Loucy (cell line): ENCODE data around the gene ZNF830.

Experiments
- H2AFZ ChIP-seq: fragments of 200-600 bp; sonication (generic); 2 replicates; pipeline ENCODE4 v1.6.0; 2016; ENCODE audit warnings: antibody characterized with exemption, mild to moderate bottlenecking, low read length, moderate library complexity
- H3F3A ChIP-seq: fragments of 200-600 bp; 2 replicates; pipeline ENCODE4 v1.6.0; 2016; ENCODE audit warnings: antibody characterized with exemption, low read depth, mild to moderate bottlenecking
- H3K27me3 ChIP-seq: fragments of 200-600 bp; sonication (generic); 2 replicates; pipeline ENCODE4 v1.6.1; 2014; ENCODE audit warnings: low read length, mild to moderate bottlenecking; ENCODE audit not compliant: insufficient read depth, poor library complexity, severe bottlenecking
- H3K36me3 ChIP-seq: fragments of 200-600 bp; sonication (generic); 2 replicates; pipeline ENCODE4 v1.6.1; 2016; ENCODE audit warnings: low read length; ENCODE audit not compliant: insufficient read depth
- H3K4me1 ChIP-seq: fragments of 200-600 bp; sonication (generic); 2 replicates; pipeline ENCODE4 v1.5.1; 2014; ENCODE audit warnings: low read length, mild to moderate bottlenecking; ENCODE audit not compliant: insufficient read depth, poor library complexity, severe bottlenecking
- H3K4me2 ChIP-seq: fragments of 200-600 bp; sonication (generic); 2 replicates; pipeline ENCODE4 v1.6.0; 2014; ENCODE audit warnings: antibody characterized with exemption, low read length, low read depth, mild to moderate bottlenecking; ENCODE audit not compliant: poor library complexity, severe bottlenecking
- H3K4me3 ChIP-seq: fragments of 200-600 bp; sonication (generic); 2 replicates; pipeline ENCODE4 v1.5.1; 2014; ENCODE audit warnings: low read length, mild to moderate bottlenecking, mixed read lengths; ENCODE audit not compliant: poor library complexity, severe bottlenecking
- H3K79me2 ChIP-seq: fragments of 200-600 bp; sonication (generic); 2 replicates; pipeline ENCODE4 v1.6.1; 2014; ENCODE audit warnings: low read length; ENCODE audit not compliant: insufficient read depth
- H3K9ac ChIP-seq: fragments of 200-600 bp; sonication (generic); 2 replicates; pipeline ENCODE4 v1.6.0; 2014; ENCODE audit warnings: mild to moderate bottlenecking, low read depth, low read length, moderate library complexity; ENCODE audit not compliant: poor library complexity, severe bottlenecking
- H3K9me2 ChIP-seq: fragments of 200-600 bp; sonication (generic); replicated peaks from 2 replicates; pipeline ENCODE4 v1.6.1; 2016; ENCODE audit warnings: low read depth, low read length, mixed read lengths
- H3K9me3 ChIP-seq: fragments of 200-600 bp; sonication (generic); 2 replicates; pipeline ENCODE4 v1.6.1; 2014; ENCODE audit warnings: mild to moderate bottlenecking, antibody characterized with exemption, low read length, low read depth; ENCODE audit not compliant: insufficient read depth
- H4K20me1 ChIP-seq: fragments of 200-600 bp; sonication (generic); 2 replicates; pipeline ENCODE4 v1.6.0; 2014; ENCODE audit warnings: antibody characterized with exemption, low read length, mild to moderate bottlenecking; ENCODE audit not compliant: insufficient read depth, poor library complexity, severe bottlenecking
- EZH2phosphoT487 ChIP-seq: fragments of 200-600 bp; IDR thresholded peaks from 2 replicates; pipeline ENCODE4 v1.6.1; 2018; ENCODE audit warnings: antibody characterized with exemption, mild to moderate bottlenecking, moderate library complexity, borderline replicate concordance
- TF ChIP-seq, protein P1 (sequence below): fragments of 200-600 bp; sonication (generic); conservative IDR thresholded peaks from 2 replicates; pipeline ENCODE4 v1.5.1; 2014; ENCODE audit warnings: mild to moderate bottlenecking, antibody characterized with exemption, low read length

The ZNF830 gene

DNA sequence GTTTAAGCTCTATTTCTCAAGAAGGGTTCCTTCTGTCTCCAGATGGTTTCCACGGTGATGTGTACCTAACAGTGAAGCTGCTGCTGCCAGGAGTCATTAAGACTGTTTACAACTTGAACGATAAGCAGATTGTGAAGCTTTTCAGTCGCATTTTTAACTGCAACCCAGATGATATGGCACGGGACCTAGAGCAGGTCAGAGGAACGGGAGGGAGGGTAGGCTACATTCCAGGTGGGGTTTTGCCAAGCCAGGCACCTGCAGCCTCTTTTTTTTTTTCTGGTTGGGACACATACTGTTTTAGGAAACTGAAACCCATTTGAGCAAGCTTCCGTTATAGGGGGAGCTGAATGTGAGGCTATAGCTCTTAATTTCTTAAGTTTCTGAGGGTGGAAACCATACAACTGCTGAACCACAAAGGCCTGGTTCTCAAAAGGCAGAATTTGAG lies 29.6 kb downstream of the ZNF830 start:
- Histone ChIP-seq H3K4me3 (no peak overlapping the region), H3K9ac (no peak overlapping the region), H3F3A (no peaks in the 10 kb centered on the region; the same call in 1 of the 2 replicates), H3K4me1 (peaks cover 27% of the 10 kb centered on the region), H3K9me2 (no peaks in the 10 kb centered on the region), H3K4me2 (no peak overlapping the region), H3K9me3 (no peaks in the 10 kb centered on the region), H3K36me3 (peaks cover 78% of the 10 kb centered on the region), H3K79me2 (no peaks in the 10 kb centered on the region), H3K27me3 (no peaks in the 10 kb centered on the region), H4K20me1 (no peaks in the 10 kb centered on the region), H2AFZ (no peak overlapping the region)
- TF ChIP-seq, protein P1, sequence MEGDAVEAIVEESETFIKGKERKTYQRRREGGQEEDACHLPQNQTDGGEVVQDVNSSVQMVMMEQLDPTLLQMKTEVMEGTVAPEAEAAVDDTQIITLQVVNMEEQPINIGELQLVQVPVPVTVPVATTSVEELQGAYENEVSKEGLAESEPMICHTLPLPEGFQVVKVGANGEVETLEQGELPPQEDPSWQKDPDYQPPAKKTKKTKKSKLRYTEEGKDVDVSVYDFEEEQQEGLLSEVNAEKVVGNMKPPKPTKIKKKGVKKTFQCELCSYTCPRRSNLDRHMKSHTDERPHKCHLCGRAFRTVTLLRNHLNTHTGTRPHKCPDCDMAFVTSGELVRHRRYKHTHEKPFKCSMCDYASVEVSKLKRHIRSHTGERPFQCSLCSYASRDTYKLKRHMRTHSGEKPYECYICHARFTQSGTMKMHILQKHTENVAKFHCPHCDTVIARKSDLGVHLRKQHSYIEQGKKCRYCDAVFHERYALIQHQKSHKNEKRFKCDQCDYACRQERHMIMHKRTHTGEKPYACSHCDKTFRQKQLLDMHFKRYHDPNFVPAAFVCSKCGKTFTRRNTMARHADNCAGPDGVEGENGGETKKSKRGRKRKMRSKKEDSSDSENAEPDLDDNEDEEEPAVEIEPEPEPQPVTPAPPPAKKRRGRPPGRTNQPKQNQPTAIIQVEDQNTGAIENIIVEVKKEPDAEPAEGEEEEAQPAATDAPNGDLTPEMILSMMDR = no peak
- no peak for TF ChIP-seq EZH2phosphoT487

- Histone ChIP-seq H3K79me2 (no peaks in the 10 kb centered on the region), H3K27me3 (no peaks in the 10 kb centered on the region), H3K9me3 (no peaks in the 10 kb centered on the region), H3K4me2 (no peak overlapping the region), H3K4me3 (no peak overlapping the region), H3K4me1 (peaks cover 25% of the 10 kb centered on the region), H3K9ac (no peak overlapping the region), H4K20me1 (no peaks in the 10 kb centered on the region), H3K36me3 (peaks cover 84% of the 10 kb centered on the region), H2AFZ (no peak overlapping the region), H3F3A (no peaks in the 10 kb centered on the region; the same call in 1 of the 2 replicates), H3K9me2 (no peaks in the 10 kb centered on the region)
- TF ChIP-seq, protein P1 = no peak
- no peak for TF ChIP-seq EZH2phosphoT487
These were observed 30.3 kb downstream of the ZNF830 start for GRCh38 chr17:34991606-34992005.

DNA sequence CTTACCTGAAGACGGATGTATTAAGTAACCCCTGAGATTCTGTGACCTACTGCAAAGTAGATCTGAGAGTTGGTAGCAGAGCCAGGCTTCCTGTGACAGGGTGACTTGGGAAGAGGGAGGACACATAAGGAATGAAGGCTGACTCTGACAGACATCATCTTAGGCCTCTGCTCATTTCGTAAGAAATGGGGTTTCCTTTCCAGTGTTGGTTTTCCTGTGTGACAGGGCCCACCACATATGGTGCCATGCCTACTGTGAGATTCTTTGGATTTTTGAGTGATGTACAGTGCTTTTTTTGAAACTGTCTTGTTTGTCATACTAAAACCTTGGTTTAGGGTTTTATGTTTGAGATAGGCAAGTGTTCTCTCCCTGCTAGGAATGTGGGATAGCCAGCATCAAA lies 31.7 kb downstream of the ZNF830 start:
- Histone ChIP-seq H3K9me2 (no peaks in the 10 kb centered on the region), H3K4me1 (peaks cover 19% of the 10 kb centered on the region), H3K27me3 (no peaks in the 10 kb centered on the region), H3K9me3 (no peaks in the 10 kb centered on the region), H3K9ac (no peak overlapping the region), H2AFZ (no peak overlapping the region), H4K20me1 (no peaks in the 10 kb centered on the region), H3F3A (no peaks in the 10 kb centered on the region), H3K4me2 (no peak overlapping the region), H3K4me3 (no peak overlapping the region), H3K36me3 (peaks cover 88% of the 10 kb centered on the region), H3K79me2 (no peaks in the 10 kb centered on the region)
- TF ChIP-seq EZH2phosphoT487 = no peak
- TF ChIP-seq, protein P1 = no peak
